H9 (cell line): ENCODE results near the gene TCF7L2. TPM values are rescaled to one million over a fixed set of nuclear protein-coding genes. Genes with fewer than 3 reads are reported as not detected.
A peak's percentile ranks its signal among the peaks of the same experiment; 100 is the strongest.

Experiments
- DNase-seq: peaks from one replicate; pipeline ENCODE4 v3.0.0-alpha.2; 2017
- H2AFZ ChIP-seq: one replicate; pipeline ENCODE4 v1.6.1; 2013; ENCODE audit warnings: mild to moderate bottlenecking, low read length, control low read depth, moderate library complexity
- H2AK5ac ChIP-seq: 2 replicates; pipeline ENCODE4 v1.6.1; 2013; ENCODE audit warnings: low read length, control low read depth, mixed read lengths; ENCODE audit not compliant: insufficient read length
- H2BK120ac ChIP-seq: one replicate; pipeline ENCODE4 v1.6.1; 2013; ENCODE audit warnings: low read depth, mild to moderate bottlenecking, low read length, control low read depth, inconsistent platforms; ENCODE audit not compliant: poor library complexity, severe bottlenecking
- H2BK12ac ChIP-seq: 2 replicates; pipeline ENCODE4 v1.6.1; 2013; ENCODE audit warnings: low read length, control low read depth, mixed read lengths, low read depth; ENCODE audit not compliant: insufficient read length
- H2BK15ac ChIP-seq: 2 replicates; pipeline ENCODE4 v1.6.1; 2013; ENCODE audit warnings: low read depth, low read length, control low read depth
- H2BK20ac ChIP-seq: one replicate; pipeline ENCODE4 v1.6.1; 2013; ENCODE audit warnings: low read depth, mild to moderate bottlenecking, low read length, control low read depth, inconsistent platforms; ENCODE audit not compliant: poor library complexity, severe bottlenecking
- H2BK5ac ChIP-seq: 2 replicates; pipeline ENCODE4 v1.6.1; 2013; ENCODE audit warnings: low read length, control low read depth, mixed read lengths; ENCODE audit not compliant: insufficient read length
- H3K14ac ChIP-seq: 2 replicates; pipeline ENCODE4 v1.6.1; 2013; ENCODE audit warnings: low read length, control low read depth; ENCODE audit not compliant: insufficient read depth
- H3K18ac ChIP-seq: 2 replicates; pipeline ENCODE4 v1.6.1; 2013; ENCODE audit warnings: low read depth, mild to moderate bottlenecking, mixed read lengths, low read length, control low read depth; ENCODE audit not compliant: insufficient read length
- H3K23ac ChIP-seq: 2 replicates; pipeline ENCODE4 v1.6.1; 2013; ENCODE audit warnings: low read length, control low read depth, mixed read lengths, low read depth; ENCODE audit not compliant: insufficient read length
- H3K23me2 ChIP-seq: 2 replicates; pipeline ENCODE4 v1.6.1; 2013; ENCODE audit warnings: low read depth, mild to moderate bottlenecking, mixed read lengths, low read length, control low read depth; ENCODE audit not compliant: insufficient read length, poor library complexity, severe bottlenecking
- H3K27ac ChIP-seq: 2 replicates; pipeline ENCODE4 v1.5.1; 2013; ENCODE audit warnings: low read length, control low read depth, mixed read lengths, low read depth; ENCODE audit not compliant: insufficient read length
- H3K27me3 ChIP-seq: 2 replicates; pipeline ENCODE4 v1.6.1; 2013; ENCODE audit warnings: low read length, control low read depth, inconsistent platforms; ENCODE audit not compliant: insufficient read depth
- H3K4ac ChIP-seq: 2 replicates; pipeline ENCODE4 v1.6.1; 2013; ENCODE audit warnings: low read depth, mild to moderate bottlenecking, control low read depth, inconsistent platforms, low read length, moderate library complexity
- H3K4me1 ChIP-seq: 2 replicates; pipeline ENCODE4 v1.6.1; 2013; ENCODE audit warnings: low read length, control low read depth, inconsistent platforms; ENCODE audit not compliant: insufficient read depth
- H3K4me2 ChIP-seq: 2 replicates; pipeline ENCODE4 v1.6.1; 2013; ENCODE audit warnings: low read length, control low read depth, mixed read lengths; ENCODE audit not compliant: insufficient read length, insufficient read depth
- H3K56ac ChIP-seq: 2 replicates; pipeline ENCODE4 v1.6.1; 2013; ENCODE audit warnings: low read depth, mild to moderate bottlenecking, mixed read lengths, low read length, control low read depth; ENCODE audit not compliant: insufficient read length
- H3K79me1 ChIP-seq: 2 replicates; pipeline ENCODE4 v1.6.1; 2013; ENCODE audit warnings: low read depth, mild to moderate bottlenecking, moderate library complexity, low read length, control low read depth, inconsistent platforms; ENCODE audit not compliant: insufficient read depth, poor library complexity, severe bottlenecking
- H3K79me2 ChIP-seq: 2 replicates; pipeline ENCODE4 v1.6.1; 2013; ENCODE audit warnings: low read length, control low read depth, inconsistent platforms; ENCODE audit not compliant: insufficient read depth
- H3K9ac ChIP-seq: 2 replicates; pipeline ENCODE4 v1.6.1; 2013; ENCODE audit warnings: low read length, control low read depth, mixed read lengths; ENCODE audit not compliant: insufficient read length; ENCODE audit errors: extremely low read depth
- H3K9me3 ChIP-seq: one replicate; pipeline ENCODE4 v1.6.1; 2013; ENCODE audit warnings: low read depth, low read length, inconsistent platforms; ENCODE audit not compliant: control insufficient read depth
- H3T11ph ChIP-seq: one replicate; pipeline ENCODE4 v1.6.1; 2013; ENCODE audit warnings: mild to moderate bottlenecking, low read length, control low read depth, inconsistent platforms
- H4K20me1 ChIP-seq: one replicate; pipeline ENCODE4 v1.6.1; 2013; ENCODE audit not compliant: control insufficient read depth, insufficient read length, insufficient read depth
- H4K5ac ChIP-seq: 2 replicates; pipeline ENCODE4 v1.6.1; 2013; ENCODE audit warnings: low read depth, mild to moderate bottlenecking, mixed read lengths, low read length, control low read depth; ENCODE audit not compliant: insufficient read length
- H4K8ac ChIP-seq: replicated peaks from 2 replicates; pipeline ENCODE4 v1.6.1; 2013; ENCODE audit warnings: low read length, control low read depth, mixed read lengths, low read depth; ENCODE audit not compliant: insufficient read length
- H4K91ac ChIP-seq: 2 replicates; pipeline ENCODE4 v1.6.1; 2013; ENCODE audit warnings: low read depth, mild to moderate bottlenecking, moderate library complexity, mixed read lengths, low read length, control low read depth; ENCODE audit not compliant: insufficient read length
- H3K27ac Mint-ChIP-seq, 3 experiments: 2 replicates in 2 of 3; 3 replicates in 1 of 3; pipeline ENCODE4 v1.8.0; 2020 to 2021; ENCODE audit warnings: mixed read lengths in 3 of 3, mild to moderate bottlenecking in 1 of 3, moderate library complexity in 1 of 3
- H3K27me3 Mint-ChIP-seq: 2 replicates; pipeline ENCODE4 v1.8.0; 2021; ENCODE audit warnings: low read depth, mild to moderate bottlenecking, moderate library complexity, mixed read lengths
- H3K36me3 Mint-ChIP-seq, 3 experiments: 2 replicates in 2 of 3; 3 replicates in 1 of 3; pipeline ENCODE4 v1.8.0; 2020 to 2021; ENCODE audit warnings: low read depth in 3 of 3, mixed read lengths in 3 of 3; ENCODE audit not compliant: insufficient read depth in 1 of 3
- H3K4me1 Mint-ChIP-seq, 2 experiments: 2 replicates each; pipeline ENCODE4 v1.8.0; 2020; ENCODE audit warnings: mixed read lengths in 2 of 2
- H3K4me3 Mint-ChIP-seq, 2 experiments: 2 replicates in 1 of 2; 3 replicates in 1 of 2; pipeline ENCODE4 v1.8.0; 2020 to 2021; ENCODE audit warnings: mild to moderate bottlenecking in 2 of 2, mixed read lengths in 2 of 2, moderate library complexity in 1 of 2
- H3K9me3 Mint-ChIP-seq, 2 experiments: 2 replicates in 1 of 2; 3 replicates in 1 of 2; pipeline ENCODE4 v1.8.0; 2020; ENCODE audit warnings: mild to moderate bottlenecking in 2 of 2, mixed read lengths in 2 of 2, moderate library complexity in 1 of 2
- CTCF ChIP-seq: fragments of 200-600 bp; sonication (generic); conservative IDR thresholded peaks from 3 replicates; pipeline ENCODE4 v1.8.0; 2021; ENCODE audit warnings: antibody characterized with exemption, mild to moderate bottlenecking
- WGBS: extraction: QIAGEN DNeasy Blood & Tissue Kit; methylation state at CpG from one replicate; pipeline ENCODE4 v1.1.7; 2013; ENCODE audit warnings: missing lambda C conversion rate, low lambda C conversion rate, mixed read lengths; ENCODE audit not compliant: insufficient read length; ENCODE audit errors: extremely low coverage; 5-methylcytosine and 5-hydroxymethylcytosine counted together
- total RNA-seq: library from RNA; stranded (reverse); gene quantifications from 2 replicates; pipeline ENCODE4 v1.2.1, GENCODE V29; 2021

Gene TCF7L2
- total RNA-seq, 1 experiment from 2014 or later = 71.1 TPM

- H3K4me3 Mint-ChIP-seq = no peak overlapping the region
- no CpG with 5 or more reads among the region's 2 CpGs for WGBS
- Histone ChIP-seq H2BK15ac (no peak overlapping the region), H2AFZ (no peak overlapping the region), H3K23ac (no peak overlapping the region), H3K9me3 (no peaks in the 10 kb centered on the region), H2BK5ac (no peak overlapping the region), H4K5ac (no peak overlapping the region), H2BK20ac (no peak overlapping the region), H2BK120ac (no peak overlapping the region), H3K23me2 (no peaks in the 10 kb centered on the region), H3K79me1 (peaks cover 10% of the 10 kb centered on the region), H3K4me2 (no peak overlapping the region), H3K4ac (no peak overlapping the region), H3T11ph (no peak overlapping the region), H2BK12ac (no peak overlapping the region), H4K91ac (no peak overlapping the region), H2AK5ac (no peak overlapping the region), H4K20me1 (no peaks in the 10 kb centered on the region), H3K56ac (no peak overlapping the region), H4K8ac (no peak overlapping the region), H3K27me3 (no peaks in the 10 kb centered on the region), H3K14ac (no peak overlapping the region), H3K18ac (no peak overlapping the region), H3K27ac (no peak overlapping the region), H3K79me2 (peaks cover 5% of the 10 kb centered on the region; the same call in 1 of the 2 replicates), H3K9ac (no peak overlapping the region), H3K4me1 (peaks cover 27% of the 10 kb centered on the region; the same call in 1 of the 2 replicates)
- peak; percentile 48 for TF ChIP-seq CTCF
- H3K27ac Mint-ChIP-seq = peak overlapping the region in 1 of 3 experiments; percentile 59; a peak in 1 of 7 replicates
- no peaks in the 10 kb centered on the region for H3K9me3 Mint-ChIP-seq
- H3K27me3 Mint-ChIP-seq = no peaks in the 10 kb centered on the region
- no peak for DNase-seq
- peaks cover 61 to 68% of the 10 kb centered on the region in 2 experiments for H3K4me1 Mint-ChIP-seq
- peaks cover 15 to 49% (median 45%) of the 10 kb centered on the region in 3 experiments for H3K36me3 Mint-ChIP-seq
Measured at GRCh38 chr10:113139699-113140098, 189.7 kb downstream of the TCF7L2 start.
